Gastrocnemius medialis (tissue), 4 donors: ENCODE results near the gene RBBP8.

Experiments used
- POLR2A ChIP-seq, 2 donors: fragments of 450-650 bp; IDR thresholded peaks; one replicate each; pipeline ENCODE4 v1.6.1; 2017; ENCODE audit warnings: antibody characterized with exemption in 2 of 2, mild to moderate bottlenecking in 2 of 2, moderate library complexity in 2 of 2
- TF ChIP-seq, protein P1 (sequence below), 5 experiments: fragments of 450-650 bp in 3 of 5; fragments of 200-600 bp in 2 of 5; sonication (generic) in 2 of 5; IDR thresholded peaks in 4 of 5; conservative IDR thresholded peaks in 1 of 5; 1 replicate in 4 of 5; 2 replicates in 1 of 5; pipeline ENCODE4 v1.5.1; 2016 to 2019; ENCODE audit warnings: antibody characterized with exemption in 5 of 5, mild to moderate bottlenecking in 3 of 5, moderate library complexity in 3 of 5

DNA sequence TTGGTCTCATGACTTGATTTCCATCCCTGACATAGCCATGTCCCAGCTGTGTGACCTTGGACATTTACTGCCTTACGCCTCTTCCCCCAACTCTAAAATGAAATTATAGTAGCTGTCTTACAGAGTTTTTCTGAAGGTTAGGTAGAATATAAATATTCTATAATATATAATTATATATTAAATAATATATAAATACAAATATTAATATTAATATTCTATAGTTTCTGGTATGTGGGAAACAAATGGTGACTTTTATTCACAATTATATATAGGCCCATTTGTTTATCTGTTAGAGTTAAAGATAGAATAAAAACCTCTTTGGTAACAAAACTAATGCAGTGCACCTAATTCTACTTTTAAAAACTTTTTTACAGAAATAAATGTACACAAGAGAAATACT, 1.7 kb downstream of the RBBP8 start:
- TF ChIP-seq, protein P1, sequence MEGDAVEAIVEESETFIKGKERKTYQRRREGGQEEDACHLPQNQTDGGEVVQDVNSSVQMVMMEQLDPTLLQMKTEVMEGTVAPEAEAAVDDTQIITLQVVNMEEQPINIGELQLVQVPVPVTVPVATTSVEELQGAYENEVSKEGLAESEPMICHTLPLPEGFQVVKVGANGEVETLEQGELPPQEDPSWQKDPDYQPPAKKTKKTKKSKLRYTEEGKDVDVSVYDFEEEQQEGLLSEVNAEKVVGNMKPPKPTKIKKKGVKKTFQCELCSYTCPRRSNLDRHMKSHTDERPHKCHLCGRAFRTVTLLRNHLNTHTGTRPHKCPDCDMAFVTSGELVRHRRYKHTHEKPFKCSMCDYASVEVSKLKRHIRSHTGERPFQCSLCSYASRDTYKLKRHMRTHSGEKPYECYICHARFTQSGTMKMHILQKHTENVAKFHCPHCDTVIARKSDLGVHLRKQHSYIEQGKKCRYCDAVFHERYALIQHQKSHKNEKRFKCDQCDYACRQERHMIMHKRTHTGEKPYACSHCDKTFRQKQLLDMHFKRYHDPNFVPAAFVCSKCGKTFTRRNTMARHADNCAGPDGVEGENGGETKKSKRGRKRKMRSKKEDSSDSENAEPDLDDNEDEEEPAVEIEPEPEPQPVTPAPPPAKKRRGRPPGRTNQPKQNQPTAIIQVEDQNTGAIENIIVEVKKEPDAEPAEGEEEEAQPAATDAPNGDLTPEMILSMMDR (IDR thresholded peaks at IDR 0.05 in 4 of 5, conservative IDR thresholded peaks at IDR 0.05 in 1 of 5), result no peak
- TF ChIP-seq POLR2A (IDR thresholded peaks at IDR 0.05), result no peak
